IMR-90 (cell line): Measurements from ENCODE around the gene PHF21A. TPM values are rescaled to one million over a fixed set of nuclear protein-coding genes. Genes with fewer than 3 reads are reported as not detected.

ENCODE experiments used
- ATAC-seq: fragments of 200-7000 bp; cut with Tn5 transposase; 2 replicates; pipeline ENCODE4 v1.9.1; 2020; ENCODE audit warnings: low read depth, mild to moderate bottlenecking, moderate library complexity
- BruUV-seq: library from RNA; stranded (reverse); fragments of 400-500 nt; replicated peaks from 2 replicates; lab custom pipeline; 2021; lab: Mats Ljungman, UMichigan
- CTCF ChIA-PET: fragments of 300-600 bp; formaldehyde crosslinking; extraction: SDS; loops from one replicate; lab custom pipeline; 2021; ENCODE audit warnings: antibody characterized with exemption; lab: Yijun Ruan, JAX
- POLR2A ChIA-PET: fragments of 300-600 bp; sonication (Branson Sonifier 250); formaldehyde crosslinking; loops from one replicate; lab custom pipeline; 2022; ENCODE audit warnings: antibody characterized with exemption; ENCODE audit not compliant: unreplicated experiment; lab: Charles Lee
- DNase-seq: peaks from one replicate; pipeline ENCODE4 v3.0.0; 2013
- H2AFZ ChIP-seq: replicated peaks from 2 replicates; pipeline ENCODE3; 2013; ENCODE audit warnings: low read length, mild to moderate bottlenecking; ENCODE audit not compliant: poor library complexity
- H2AK5ac ChIP-seq: 2 replicates; pipeline ENCODE4 v1.6.1; 2013; ENCODE audit warnings: low read depth, low read length, inconsistent platforms
- H2AK9ac ChIP-seq: replicated peaks from 2 replicates; pipeline ENCODE3; 2013; ENCODE audit warnings: mild to moderate bottlenecking, low read depth, low read length, moderate library complexity; ENCODE audit not compliant: poor library complexity
- H2BK120ac ChIP-seq: 2 replicates; pipeline ENCODE4 v1.6.1; 2013; ENCODE audit warnings: low read depth, low read length, inconsistent platforms
- H2BK15ac ChIP-seq: 3 replicates; pipeline ENCODE4 v1.6.1; 2013; ENCODE audit warnings: low read depth, low read length, inconsistent platforms
- H2BK20ac ChIP-seq: 2 replicates; pipeline ENCODE4 v1.6.1; 2013; ENCODE audit warnings: low read depth, mild to moderate bottlenecking, inconsistent platforms, low read length, moderate library complexity
- H2BK5ac ChIP-seq: 2 replicates; pipeline ENCODE4 v1.6.1; 2013; ENCODE audit warnings: mild to moderate bottlenecking, low read depth, low read length, inconsistent platforms; ENCODE audit not compliant: poor library complexity, severe bottlenecking
- H3K14ac ChIP-seq: replicated peaks from 2 replicates; pipeline ENCODE4 v1.6.1; 2013; ENCODE audit warnings: low read depth, low read length, inconsistent platforms
- H3K18ac ChIP-seq: 2 replicates; pipeline ENCODE4 v1.6.1; 2013; ENCODE audit warnings: low read depth, low read length, control low read depth
- H3K23ac ChIP-seq: 2 replicates; pipeline ENCODE4 v1.6.1; 2013; ENCODE audit warnings: low read depth, low read length, inconsistent platforms
- H3K27ac ChIP-seq: 2 replicates; pipeline ENCODE4 v1.5.1; 2013; ENCODE audit warnings: mild to moderate bottlenecking, control low read depth, low read length; ENCODE audit not compliant: insufficient read depth
- H3K27me3 ChIP-seq: 2 replicates; pipeline ENCODE4 v1.6.1; 2013; ENCODE audit warnings: low read length; ENCODE audit not compliant: control insufficient read depth, insufficient read depth
- H3K36me3 ChIP-seq: 2 replicates; pipeline ENCODE4 v1.6.1; 2013; ENCODE audit warnings: low read length, mixed read lengths; ENCODE audit not compliant: control insufficient read depth, insufficient read depth
- H3K4ac ChIP-seq: 2 replicates; pipeline ENCODE4 v1.6.1; 2013; ENCODE audit warnings: low read depth, low read length, inconsistent platforms
- H3K4me1 ChIP-seq: 2 replicates; pipeline ENCODE4 v1.6.1; 2013; ENCODE audit warnings: low read length, mixed read lengths; ENCODE audit not compliant: control insufficient read depth, insufficient read depth
- H3K4me2 ChIP-seq: 2 replicates; pipeline ENCODE4 v1.6.1; 2013; ENCODE audit warnings: low read depth, mild to moderate bottlenecking, control low read depth, low read length, moderate library complexity
- H3K4me3 ChIP-seq: 2 replicates; pipeline ENCODE4 v1.5.1; 2013; ENCODE audit warnings: low read depth, mild to moderate bottlenecking, control low read depth, low read length, moderate library complexity; ENCODE audit not compliant: insufficient read depth
- H3K56ac ChIP-seq: 2 replicates; pipeline ENCODE4 v1.6.1; 2013; ENCODE audit warnings: low read length, inconsistent platforms; ENCODE audit not compliant: insufficient read depth; ENCODE audit errors: extremely low read depth
- H3K79me1 ChIP-seq, 2 experiments: 2 replicates each; pipeline ENCODE4 v1.6.1; 2013; ENCODE audit warnings: low read length in 2 of 2, inconsistent platforms in 1 of 2, low read depth in 1 of 2
- H3K9ac ChIP-seq: 2 replicates; pipeline ENCODE4 v1.6.1; 2013; ENCODE audit warnings: low read depth, low read length, control low read depth
- H3K9me1 ChIP-seq: 2 replicates; pipeline ENCODE4 v1.6.1; 2013; ENCODE audit warnings: low read length, inconsistent platforms; ENCODE audit not compliant: insufficient read depth
- H3K9me3 ChIP-seq: 2 replicates; pipeline ENCODE4 v1.6.1; 2013; ENCODE audit warnings: low read length; ENCODE audit not compliant: control insufficient read depth, insufficient read depth
- H4K20me1 ChIP-seq: 2 replicates; pipeline ENCODE4 v1.6.1; 2013; ENCODE audit warnings: low read length, inconsistent platforms; ENCODE audit not compliant: insufficient read depth
- H4K5ac ChIP-seq: 2 replicates; pipeline ENCODE4 v1.6.1; 2013; ENCODE audit warnings: mild to moderate bottlenecking, low read depth, low read length, control low read depth
- H4K8ac ChIP-seq, 2 experiments: 2 replicates each; pipeline ENCODE4 v1.6.1; 2013; ENCODE audit warnings: low read depth in 2 of 2, low read length in 2 of 2, control low read depth in 1 of 2, inconsistent platforms in 1 of 2
- H4K91ac ChIP-seq: 2 replicates; pipeline ENCODE4 v1.6.1; 2013; ENCODE audit warnings: low read depth, low read length, inconsistent platforms; ENCODE audit not compliant: insufficient read depth
- CEBPB ChIP-seq: IDR thresholded peaks from 2 replicates; pipeline ENCODE4 v1.6.1; 2012; ENCODE audit warnings: low read depth, low read length, improper control_type of control experiment
- CHD1 ChIP-seq: IDR thresholded peaks from 2 replicates; pipeline ENCODE4 v1.6.1; 2012; ENCODE audit warnings: low read depth, low read length, improper control_type of control experiment
- FOS ChIP-seq: fragments of 150-350 bp; IDR thresholded peaks from 2 replicates; pipeline ENCODE4 v1.6.1; 2016; ENCODE audit warnings: low read depth, low read length
- MAFK ChIP-seq: IDR thresholded peaks from 2 replicates; pipeline ENCODE4 v1.6.1; 2012; ENCODE audit warnings: low read depth, low read length, improper control_type of control experiment
- MAZ ChIP-seq: IDR thresholded peaks from 2 replicates; pipeline ENCODE4 v1.6.1; 2012; ENCODE audit warnings: low read depth, mild to moderate bottlenecking, low read length, improper control_type of control experiment, moderate library complexity, borderline replicate concordance
- MXI1 ChIP-seq: IDR thresholded peaks from 2 replicates; pipeline ENCODE4 v1.6.1; 2012; ENCODE audit warnings: low read depth, mild to moderate bottlenecking, low read length, moderate library complexity, borderline replicate concordance
- NFE2L2 ChIP-seq: fragments of 150-350 bp; IDR thresholded peaks from 2 replicates; pipeline ENCODE4 v1.6.1; 2016; ENCODE audit warnings: low read depth, mild to moderate bottlenecking, low read length
- POLR2A ChIP-seq: IDR thresholded peaks from 2 replicates; pipeline ENCODE4 v1.6.1; 2012; ENCODE audit warnings: mild to moderate bottlenecking, low read depth, low read length
- RCOR1 ChIP-seq: IDR thresholded peaks from 2 replicates; pipeline ENCODE4 v1.6.1; 2012; ENCODE audit warnings: mild to moderate bottlenecking, low read length, improper control_type of control experiment; ENCODE audit not compliant: insufficient replicate concordance
- RFX5 ChIP-seq: IDR thresholded peaks from 2 replicates; pipeline ENCODE4 v1.8.0; 2012; ENCODE audit warnings: low read depth, mild to moderate bottlenecking, low read length, moderate library complexity
- SMC3 ChIP-seq: fragments of 150-350 bp; IDR thresholded peaks from 2 replicates; pipeline ENCODE4 v1.6.1; 2016; ENCODE audit warnings: low read depth, mild to moderate bottlenecking, antibody characterized with exemption, low read length, moderate library complexity
- WGBS, 2 experiments: methylation state at CpG; one replicate each; pipeline versions ENCODE4 v1.1.5 to v1.1.7; 2013; ENCODE audit warnings: missing lambda C conversion rate in 2 of 2; ENCODE audit not compliant: insufficient read length in 1 of 2; ENCODE audit errors: extremely low coverage in 2 of 2; 5-methylcytosine and 5-hydroxymethylcytosine counted together
- dilution Hi-C: fragments of 300-500 bp; cut with HindIII; formaldehyde crosslinking; loops from one replicate; pipeline ENCODE4 v1.14.3; 2018; ENCODE audit warnings: low sequenced_read_pairs; ENCODE audit not compliant: unreplicated experiment
- in situ Hi-C: fragments of 300-500 bp; cut with MboI; formaldehyde crosslinking; loops from 3 replicates; pipeline ENCODE4 v1.14.3; 2019; ENCODE audit warnings: low sequenced_read_pairs, inconsistent platforms, mixed read lengths
- intact Hi-C: fragments of 100-400 bp; cut with micrococcal nuclease; formaldehyde crosslinking; loops from 2 replicates; pipeline ENCODE4 v1.10.0; 2022
- polyA plus RNA-seq, 3 experiments: library from polyadenylated mRNA; depleted of rRNA; stranded (reverse); fragments of >200 nt; gene quantifications; 2 replicates each; pipeline ENCODE4 v1.2.3, GENCODE V29; 2012; ENCODE audit warnings: low replicate concordance in 1 of 3
- total RNA-seq: library from RNA; depleted of rRNA; stranded (reverse); fragments of >200 nt; gene quantifications from 2 replicates; pipeline ENCODE4 v1.2.3, GENCODE V29; 2012
- TF ChIP-seq, protein P1 (sequence below): fragments of 150-350 bp; IDR thresholded peaks from 2 replicates; pipeline ENCODE4 v1.6.1; 2017; ENCODE audit warnings: mild to moderate bottlenecking, antibody characterized with exemption, low read length, low read depth
- TF ChIP-seq, protein P2 (sequence below): conservative IDR thresholded peaks from 2 replicates; pipeline ENCODE4 v1.5.1; 2012; ENCODE audit warnings: mild to moderate bottlenecking, low read depth, low read length, improper control_type of control experiment
- TF ChIP-seq, protein P3 (sequence below): fragments of 150-350 bp; IDR thresholded peaks from 2 replicates; pipeline ENCODE4 v1.6.1; 2016; ENCODE audit warnings: low read depth, mild to moderate bottlenecking, low read length, moderate library complexity, borderline replicate concordance

Gene PHF21A
- total and polyA plus RNA-seq, 2 of the 4 experiments (the other 2 are of a cell fraction), result 9.0 to 20.6 TPM

DNA sequence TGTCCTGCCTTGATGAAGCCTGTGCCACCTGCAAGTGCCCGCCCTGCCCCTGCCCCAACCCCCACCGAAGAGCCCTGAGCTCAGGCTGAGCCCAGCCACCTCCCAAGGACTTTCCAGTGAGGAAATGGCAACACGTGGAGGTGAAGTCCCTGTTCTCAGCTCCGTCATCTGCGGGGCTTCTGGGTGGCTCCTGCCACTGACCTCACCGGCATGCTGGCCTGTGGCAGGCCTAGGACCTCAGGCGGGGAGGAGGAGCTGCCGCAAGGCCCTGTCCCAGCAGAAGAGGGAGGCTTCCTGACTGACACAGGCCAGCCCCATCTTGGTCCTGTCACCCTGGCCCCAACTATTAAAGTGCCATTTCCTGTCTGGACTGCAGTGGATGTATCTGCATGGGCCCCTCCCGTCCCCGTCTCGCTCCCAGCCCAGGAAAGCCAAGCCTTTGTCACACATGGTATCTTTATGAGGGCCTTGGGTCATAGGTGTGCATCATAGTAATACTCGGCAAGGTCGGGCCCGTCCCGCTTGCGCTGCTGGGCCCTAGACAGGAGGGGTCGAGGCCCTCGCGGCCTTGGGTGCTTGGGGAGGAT lies 215.1 kb downstream of the PHF21A start:
- Histone ChIP-seq H3K79me1 (no peaks in the 10 kb centered on the region), H2BK20ac (no peak overlapping the region), H3K36me3 (peaks cover 27% of the 10 kb centered on the region), H3K9me3 (no peaks in the 10 kb centered on the region), H4K8ac (no peak overlapping the region), H2BK120ac (no peak overlapping the region), H3K27me3 (no peaks in the 10 kb centered on the region), H4K5ac (no peak overlapping the region), H2AFZ (no peak overlapping the region), H2BK5ac (no peak overlapping the region), H3K27ac (no peak overlapping the region), H4K91ac (no peak overlapping the region), H3K18ac (no peak overlapping the region), H2AK5ac (no peak overlapping the region), H2BK15ac (no peak overlapping the region), H2AK9ac (no peak overlapping the region), H3K9ac (no peak overlapping the region), H3K14ac (no peak overlapping the region), H3K4me2 (no peak overlapping the region), H3K4me1 (no peaks in the 10 kb centered on the region), H4K20me1 (peaks cover 4% of the 10 kb centered on the region; the same call in 1 of the 2 replicates), H3K4ac (no peak overlapping the region), H3K56ac (no peak overlapping the region), H3K9me1 (no peaks in the 10 kb centered on the region), H3K23ac (no peak overlapping the region), H3K4me3 (no peak overlapping the region)
- no TSS peak for BruUV-seq
- WGBS, 2 experiments, result 63% methylated on average over 5 of the region's 19 CpGs; no CpG with 5 or more reads in 1 of the 2 experiments
- POLR2A ChIA-PET, result no interaction called here
- in situ Hi-C loops, result no loop called here
- ATAC-seq (no peak; the same call in 1 of the 2 replicates), DNase-seq (no peak)
- TF ChIP-seq, protein P1, sequence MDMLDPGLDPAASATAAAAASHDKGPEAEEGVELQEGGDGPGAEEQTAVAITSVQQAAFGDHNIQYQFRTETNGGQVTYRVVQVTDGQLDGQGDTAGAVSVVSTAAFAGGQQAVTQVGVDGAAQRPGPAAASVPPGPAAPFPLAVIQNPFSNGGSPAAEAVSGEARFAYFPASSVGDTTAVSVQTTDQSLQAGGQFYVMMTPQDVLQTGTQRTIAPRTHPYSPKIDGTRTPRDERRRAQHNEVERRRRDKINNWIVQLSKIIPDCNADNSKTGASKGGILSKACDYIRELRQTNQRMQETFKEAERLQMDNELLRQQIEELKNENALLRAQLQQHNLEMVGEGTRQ, result no peak
- TF ChIP-seq, protein P2, sequence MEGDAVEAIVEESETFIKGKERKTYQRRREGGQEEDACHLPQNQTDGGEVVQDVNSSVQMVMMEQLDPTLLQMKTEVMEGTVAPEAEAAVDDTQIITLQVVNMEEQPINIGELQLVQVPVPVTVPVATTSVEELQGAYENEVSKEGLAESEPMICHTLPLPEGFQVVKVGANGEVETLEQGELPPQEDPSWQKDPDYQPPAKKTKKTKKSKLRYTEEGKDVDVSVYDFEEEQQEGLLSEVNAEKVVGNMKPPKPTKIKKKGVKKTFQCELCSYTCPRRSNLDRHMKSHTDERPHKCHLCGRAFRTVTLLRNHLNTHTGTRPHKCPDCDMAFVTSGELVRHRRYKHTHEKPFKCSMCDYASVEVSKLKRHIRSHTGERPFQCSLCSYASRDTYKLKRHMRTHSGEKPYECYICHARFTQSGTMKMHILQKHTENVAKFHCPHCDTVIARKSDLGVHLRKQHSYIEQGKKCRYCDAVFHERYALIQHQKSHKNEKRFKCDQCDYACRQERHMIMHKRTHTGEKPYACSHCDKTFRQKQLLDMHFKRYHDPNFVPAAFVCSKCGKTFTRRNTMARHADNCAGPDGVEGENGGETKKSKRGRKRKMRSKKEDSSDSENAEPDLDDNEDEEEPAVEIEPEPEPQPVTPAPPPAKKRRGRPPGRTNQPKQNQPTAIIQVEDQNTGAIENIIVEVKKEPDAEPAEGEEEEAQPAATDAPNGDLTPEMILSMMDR, result no peak
- TF ChIP-seq CHD1, result no peak
- TF ChIP-seq RCOR1, result no peak
- no peak for TF ChIP-seq POLR2A
- TF ChIP-seq SMC3, result no peak
- no peak for TF ChIP-seq CEBPB
- no peak for TF ChIP-seq MAFK
- TF ChIP-seq MXI1, result no peak
- TF ChIP-seq, protein P3, sequence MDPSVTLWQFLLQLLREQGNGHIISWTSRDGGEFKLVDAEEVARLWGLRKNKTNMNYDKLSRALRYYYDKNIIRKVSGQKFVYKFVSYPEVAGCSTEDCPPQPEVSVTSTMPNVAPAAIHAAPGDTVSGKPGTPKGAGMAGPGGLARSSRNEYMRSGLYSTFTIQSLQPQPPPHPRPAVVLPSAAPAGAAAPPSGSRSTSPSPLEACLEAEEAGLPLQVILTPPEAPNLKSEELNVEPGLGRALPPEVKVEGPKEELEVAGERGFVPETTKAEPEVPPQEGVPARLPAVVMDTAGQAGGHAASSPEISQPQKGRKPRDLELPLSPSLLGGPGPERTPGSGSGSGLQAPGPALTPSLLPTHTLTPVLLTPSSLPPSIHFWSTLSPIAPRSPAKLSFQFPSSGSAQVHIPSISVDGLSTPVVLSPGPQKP, result no peak
- no peak for TF ChIP-seq MAZ
- TF ChIP-seq FOS, result no peak
- TF ChIP-seq NFE2L2, result no peak
- TF ChIP-seq RFX5, result no peak
- intact Hi-C loops, result no loop called here
- CTCF ChIA-PET, result no interaction called here
- dilution Hi-C loops, result no loop called here
